GM19463 (cell line): ENCODE measurements around the gene ATP7B.
"Not testable (repeated sequence)": the region's sequence is repeated elsewhere in the genome, so short reads cannot be mapped to it uniquely, and the experiment has no call there.

Experiments used
- ATAC-seq: cut with Tn5 transposase; IDR thresholded peaks from one replicate; pipeline ENCODE4 v1.9.1; 2021; ENCODE audit warnings: mild to moderate bottlenecking, moderate library complexity; ENCODE audit not compliant: unreplicated experiment

ATP7B gene

GRCh38 chr13:52010890-52011631, at the start of gene ATP7B:
ATP7B (minus strand) TSS chr13:52011450; CDS start chr13:52011337, 113 bp downstream.
- no peak for ATAC-seq

GRCh38 chr13:52053460-52053859, 42.2 kb upstream of the ATP7B start:
- no peak for ATAC-seq

- ATAC-seq, result no peak
Measured at GRCh38 chr13:52051400-52051799, 40.1 kb upstream of the ATP7B start.

GRCh38 chr13:52048516-52048915, 37.3 kb upstream of the ATP7B start:
- ATAC-seq, result no peak

- no peak for ATAC-seq
Measured at GRCh38 chr13:52047463-52047862, 36.2 kb upstream of the ATP7B start.

GRCh38 chr13:52043675-52044074, 32.4 kb upstream of the ATP7B start:
- ATAC-seq, result no peak

GRCh38 chr13:52036037-52036436, 24.8 kb upstream of the ATP7B start:
- no peak for ATAC-seq

GRCh38 chr13:52034616-52035226, 23.5 kb upstream of the ATP7B start:
- no peak for ATAC-seq

GRCh38 chr13:52033039-52033438, 21.8 kb upstream of the ATP7B start:
- no peak for ATAC-seq

- not testable (repeated sequence) for ATAC-seq
Measured at GRCh38 chr13:52030401-52030800, 19.2 kb upstream of the ATP7B start.

- ATAC-seq, result no peak
Measured at GRCh38 chr13:52029569-52029968, 18.3 kb upstream of the ATP7B start.

- no peak for ATAC-seq
Measured at GRCh38 chr13:52027832-52028231, 16.6 kb upstream of the ATP7B start.

- no peak for ATAC-seq
Measured at GRCh38 chr13:52026246-52026626, 15.0 kb upstream of the ATP7B start.

- ATAC-seq, result no peak
Measured at GRCh38 chr13:52025475-52026245, 14.4 kb upstream of the ATP7B start.

GRCh38 chr13:52024481-52024880, 13.2 kb upstream of the ATP7B start, which contains the start of gene UTP14C:
UTP14C (plus strand) TSS chr13:52024691; CDS start chr13:52028805, 4,114 bp downstream.
- no peak for ATAC-seq

- no peak for ATAC-seq
Measured at GRCh38 chr13:52022356-52022755, 11.1 kb upstream of the ATP7B start.

GRCh38 chr13:52020191-52020590, 8.9 kb upstream of the ATP7B start:
- ATAC-seq, result no peak

GRCh38 chr13:52016296-52016695, 5.0 kb upstream of the ATP7B start:
- no peak for ATAC-seq

GRCh38 chr13:52012512-52012836, 1.2 kb upstream of the ATP7B start:
- ATAC-seq, result no peak

- peak; percentile 99 for ATAC-seq
Measured at GRCh38 chr13:52011632-52012511, 622 bp upstream of the ATP7B start, which contains the start of gene ALG11. ALG11 (plus strand) TSS chr13:52012398; CDS start chr13:52012419, 21 bp downstream.

GRCh38 chr13:52009946-52010345, 1.3 kb downstream of the ATP7B start:
- ATAC-seq, result no peak
